KG1 (cell line): Measurements from ENCODE around the gene KCNC3.

Source experiments
- DNase-seq: peaks from one replicate; lab custom pipeline; 2025; lab: John Stamatoyannopoulos, UW

Gene KCNC3

GRCh38 chr19:50329146-50329925, at the start of gene KCNC3:
TSS of gene KCNC3 (minus strand) at chr19:50329377. CDS start at chr19:50329082, 295 bp downstream.
- no peak for DNase-seq

DNA sequence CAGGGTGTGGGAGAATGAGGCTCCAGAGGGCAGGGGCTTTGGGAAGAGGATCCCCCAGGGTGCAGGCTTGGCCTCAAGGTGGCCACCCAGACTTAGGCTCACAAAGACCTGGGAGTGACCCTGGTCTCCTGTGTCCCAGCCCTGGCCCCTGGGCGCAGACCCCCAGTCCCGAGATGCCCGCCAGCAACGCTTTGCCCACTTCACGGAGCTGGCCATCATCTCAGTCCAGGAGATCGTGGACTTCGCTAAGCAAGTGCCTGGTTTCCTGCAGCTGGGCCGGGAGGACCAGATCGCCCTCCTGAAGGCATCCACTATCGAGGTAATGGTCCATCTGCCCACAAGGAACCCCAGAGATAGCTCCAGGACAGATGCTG, 49.7 kb upstream of the KCNC3 start:
- no peak for DNase-seq

DNA sequence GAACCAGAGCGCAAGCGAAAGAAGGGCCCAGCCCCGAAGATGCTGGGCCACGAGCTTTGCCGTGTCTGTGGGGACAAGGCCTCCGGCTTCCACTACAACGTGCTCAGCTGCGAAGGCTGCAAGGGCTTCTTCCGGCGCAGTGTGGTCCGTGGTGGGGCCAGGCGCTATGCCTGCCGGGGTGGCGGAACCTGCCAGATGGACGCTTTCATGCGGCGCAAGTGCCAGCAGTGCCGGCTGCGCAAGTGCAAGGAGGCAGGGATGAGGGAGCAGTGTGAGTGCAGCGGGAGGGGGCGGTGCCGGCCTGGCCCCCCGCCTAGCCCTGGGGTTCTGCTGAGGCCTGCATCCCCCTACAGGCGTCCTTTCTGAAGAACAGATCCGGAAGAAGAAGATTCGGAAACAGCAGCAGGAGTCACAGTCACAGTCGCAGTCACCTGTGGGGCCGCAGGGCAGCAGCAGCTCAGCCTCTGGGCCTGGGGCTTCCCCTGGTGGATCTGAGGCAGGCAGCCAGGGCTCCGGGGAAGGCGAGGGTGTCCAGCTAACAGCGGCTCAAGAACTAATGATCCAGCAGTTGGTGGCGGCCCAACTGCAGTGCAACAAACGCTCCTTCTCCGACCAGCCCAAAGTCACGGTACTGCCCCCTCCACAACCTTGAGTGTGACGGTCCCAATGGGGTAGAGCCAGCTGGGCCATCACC, 49.1 kb upstream of the KCNC3 start:
- no peak for DNase-seq

- no peak for DNase-seq
Measured at GRCh38 chr19:50377517-50377916, 48.3 kb upstream of the KCNC3 start.

GRCh38 chr19:50377051-50377461, 47.9 kb upstream of the KCNC3 start:
- no peak for DNase-seq

DNA sequence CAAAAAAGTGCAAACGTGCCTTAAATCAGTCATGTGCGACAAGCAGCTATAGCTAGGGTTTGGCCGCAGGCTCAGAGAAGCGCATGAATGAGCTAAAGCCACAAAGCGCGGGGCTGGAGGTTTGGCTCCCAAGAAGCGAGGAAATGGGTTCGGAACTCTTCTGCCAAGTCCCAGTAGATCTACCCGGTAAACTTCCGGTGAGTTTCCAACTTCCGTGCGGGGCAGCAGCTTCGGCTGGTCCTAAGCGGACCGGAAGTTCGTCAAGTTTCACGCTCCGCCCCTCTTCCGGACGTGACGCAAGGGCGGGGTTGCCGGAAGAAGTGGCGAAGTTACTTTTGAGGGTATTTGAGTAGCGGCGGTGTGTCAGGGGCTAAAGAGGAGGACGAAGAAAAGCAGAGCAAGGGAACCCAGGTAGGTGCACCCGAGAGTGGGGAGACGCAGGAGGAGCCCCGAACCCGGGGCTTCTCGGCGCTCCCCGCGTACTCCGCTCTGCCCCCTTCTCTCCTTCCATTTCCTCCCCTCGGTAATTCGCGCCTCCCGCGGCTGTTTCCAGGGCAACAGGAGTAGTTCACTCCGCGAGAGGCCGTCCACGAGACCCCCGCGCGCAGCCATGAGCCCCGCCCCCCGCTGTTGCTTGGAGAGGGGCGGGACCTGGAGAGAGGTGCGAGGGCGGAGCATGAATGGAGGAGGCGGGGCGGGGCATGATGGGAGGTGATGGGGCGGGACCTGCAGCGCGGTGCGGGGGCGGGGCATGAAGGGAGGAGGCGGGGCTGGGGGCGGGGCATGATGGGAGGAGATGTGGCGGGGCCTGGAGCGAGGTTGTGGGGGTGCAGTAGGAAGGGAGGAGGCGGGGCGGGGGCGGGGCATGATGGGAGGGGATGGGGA, 47.2 kb upstream of the KCNC3 start, which contains the start of gene NR1H2:
TSS of gene NR1H2 (plus strand) at position 292 of the 885 bp plus-strand sequence. CDS start 1,149 bp downstream, outside the sequence.
- DNase-seq: peak; percentile 98

GRCh38 chr19:50371914-50372475, 42.8 kb upstream of the KCNC3 start:
- DNase-seq: no peak

DNA sequence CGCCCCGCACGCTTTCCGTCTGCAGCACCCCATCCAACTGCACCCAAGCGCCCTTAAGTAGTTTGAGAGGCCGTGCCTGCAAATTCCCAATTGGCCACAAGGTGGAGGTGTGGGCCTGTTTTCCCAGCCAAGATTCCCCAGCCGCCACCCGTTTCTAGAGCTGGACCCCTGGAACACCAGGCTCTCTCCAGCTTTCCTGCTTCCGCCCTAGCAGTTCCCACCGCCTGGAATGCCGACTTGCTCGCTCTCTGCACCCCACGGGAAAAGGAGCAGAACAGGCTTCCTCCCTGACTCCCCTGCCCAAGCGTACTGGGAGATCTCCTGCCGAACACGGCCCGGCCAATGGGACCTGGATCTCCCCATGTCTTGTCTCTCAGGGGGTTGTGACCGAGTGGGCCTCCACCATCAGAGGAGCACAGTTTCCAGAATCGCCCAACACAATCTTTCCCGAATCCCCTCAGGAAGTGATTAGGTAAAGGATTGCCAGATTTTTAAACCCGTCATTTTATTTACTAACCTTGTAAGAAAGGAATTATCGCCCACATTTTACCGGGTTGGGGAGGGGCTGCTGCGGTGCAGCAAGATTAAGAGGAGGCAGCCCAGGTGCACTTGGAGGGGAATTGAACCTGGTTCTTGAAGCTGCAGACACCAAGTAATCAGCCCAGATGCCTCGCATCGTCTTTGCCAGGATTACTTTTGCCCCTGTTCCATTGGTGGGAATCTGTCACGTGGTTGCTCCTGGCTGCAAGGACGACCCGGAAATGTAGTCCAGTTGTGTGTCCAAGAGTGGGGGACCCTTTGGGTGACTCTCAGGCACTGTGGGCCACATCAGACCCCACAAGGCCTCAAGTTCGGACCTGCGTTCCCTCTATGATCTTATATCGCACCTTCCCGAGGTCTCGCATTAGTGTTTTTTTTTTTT, 39.7 kb upstream of the KCNC3 start:
- DNase-seq: peak; percentile 75

- DNase-seq: no peak
Measured at GRCh38 chr19:50365434-50366306, 36.5 kb upstream of the KCNC3 start, which contains the start of gene NAPSA. TSS of gene NAPSA (minus strand) at chr19:50365639. CDS start at chr19:50365621, 18 bp downstream.

- DNase-seq: no peak
Measured at GRCh38 chr19:50362656-50363424, 33.7 kb upstream of the KCNC3 start.

DNA sequence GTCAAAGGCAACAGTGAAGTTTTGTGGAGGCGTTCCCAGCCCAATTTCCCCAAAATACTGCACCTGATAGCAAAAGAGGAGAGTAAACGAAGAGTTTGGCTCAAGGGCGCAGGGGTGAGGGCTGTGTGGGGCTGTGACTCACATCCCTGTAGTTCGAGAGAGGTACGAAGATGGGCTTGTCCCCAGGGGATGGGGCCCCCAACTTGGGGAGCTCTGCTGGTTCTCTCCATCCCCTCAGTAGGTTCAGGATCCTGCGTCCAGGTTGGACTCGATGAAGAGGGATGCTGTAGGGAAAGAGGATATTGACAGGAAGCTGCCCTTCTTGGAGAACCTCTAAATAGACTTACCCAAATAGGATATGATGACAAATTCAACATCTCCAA, 32.8 kb upstream of the KCNC3 start:
- DNase-seq: no peak

DNA sequence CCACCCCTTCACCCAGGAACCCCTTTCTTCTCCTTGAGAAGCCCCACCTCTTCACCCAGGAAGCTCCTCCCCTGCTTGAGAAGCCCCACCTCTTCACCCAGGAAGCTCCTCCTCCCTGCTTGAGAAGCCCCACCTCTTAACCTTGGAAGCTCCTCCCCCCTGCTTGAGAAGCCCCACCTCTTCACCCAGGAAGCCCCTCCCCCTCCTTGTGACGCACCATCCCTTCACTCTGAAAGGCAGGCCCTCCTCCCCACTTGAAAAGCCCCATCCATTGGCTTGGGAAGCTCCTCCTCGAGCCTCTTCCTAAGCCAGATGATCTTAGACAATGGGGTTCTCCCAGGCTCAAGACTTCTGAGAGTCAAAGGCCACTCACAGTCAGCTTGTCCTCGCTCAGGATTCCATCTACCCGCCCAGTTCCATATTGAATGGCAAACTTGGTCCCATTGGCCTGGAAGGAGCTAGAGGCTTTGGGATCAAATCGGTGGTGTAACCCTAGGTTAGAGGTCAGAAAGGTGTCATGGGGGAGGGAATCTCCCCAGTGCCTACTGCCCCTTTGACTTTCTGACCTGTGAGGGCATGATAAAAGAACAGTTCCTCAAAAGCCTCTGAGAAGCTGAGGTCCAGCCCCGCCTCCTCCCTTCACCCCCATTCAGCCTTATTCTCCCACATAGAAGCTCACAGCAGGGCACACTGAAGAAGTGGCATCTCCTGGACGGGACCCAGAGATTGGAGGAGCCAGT, 32.3 kb upstream of the KCNC3 start:
- DNase-seq: no peak

- DNase-seq: no peak
Measured at GRCh38 chr19:50359328-50359818, 30.2 kb upstream of the KCNC3 start.

DNA sequence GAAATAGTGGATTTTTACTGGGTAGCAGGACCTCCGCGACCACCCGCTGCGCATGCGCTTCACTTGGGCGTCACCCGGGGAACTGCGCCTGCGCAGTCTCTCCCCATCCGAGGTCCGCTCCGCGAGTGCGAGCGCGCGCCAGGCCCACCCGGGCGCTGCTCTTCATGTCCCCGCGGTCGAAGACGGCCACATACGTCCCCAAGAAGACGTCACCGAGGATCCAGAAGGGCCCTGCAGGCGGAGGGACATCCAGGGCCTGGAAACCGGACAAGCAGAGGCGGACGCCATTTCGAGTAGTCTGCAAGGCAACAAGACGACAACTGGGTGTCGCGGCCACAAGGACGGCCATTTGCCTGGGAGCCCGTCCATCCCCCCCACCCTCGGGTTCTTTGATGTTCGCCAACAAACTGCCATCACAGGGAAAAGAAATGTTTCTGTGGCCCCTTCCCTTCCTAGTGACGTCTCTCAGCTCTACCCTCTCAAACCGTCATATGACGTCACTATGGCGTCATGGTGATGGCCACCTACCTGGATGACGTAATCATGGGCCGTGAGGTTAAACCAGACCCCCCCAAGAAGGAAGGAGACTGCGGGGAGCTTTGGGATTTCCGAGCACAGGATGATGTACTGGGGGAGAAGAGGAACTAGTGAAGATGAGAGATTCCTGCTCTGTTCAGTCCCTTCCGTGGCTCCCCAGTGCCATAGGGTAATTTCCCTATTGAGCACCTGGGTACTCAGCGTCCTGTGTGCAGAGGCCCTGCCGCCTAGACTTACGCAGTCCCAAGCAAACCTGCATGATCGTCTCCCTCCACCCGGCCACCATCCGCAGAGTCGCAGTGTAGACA, 29.5 kb upstream of the KCNC3 start:
- DNase-seq: no peak

- peak; percentile 58 for DNase-seq
Measured at GRCh38 chr19:50357178-50358100, 28.3 kb upstream of the KCNC3 start.

DNA sequence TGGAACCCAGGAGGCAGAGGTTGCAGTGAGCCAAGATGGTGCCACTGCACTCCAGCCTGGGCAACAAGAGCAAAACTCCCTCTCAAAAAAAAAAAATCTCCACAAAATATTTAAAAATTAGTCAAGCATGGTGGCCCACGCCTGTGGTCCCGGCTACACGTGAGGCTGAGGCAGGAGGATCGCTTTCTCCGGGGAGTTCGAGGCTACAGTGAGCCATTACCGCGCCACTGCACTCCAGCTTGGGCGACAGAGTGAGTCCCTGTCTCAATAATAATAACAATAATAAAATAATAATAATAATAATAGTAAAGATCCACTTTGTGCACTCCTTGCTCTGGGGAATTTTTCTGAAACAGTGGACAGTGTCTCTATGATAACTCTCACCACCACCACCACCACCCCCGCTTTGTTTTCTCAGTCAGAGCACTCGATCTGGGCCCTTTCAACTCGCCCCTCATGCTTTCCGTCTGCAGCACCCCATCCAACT, 27.6 kb upstream of the KCNC3 start:
- DNase-seq: no peak
